Endothelial cell (in vitro differentiated cells): ENCODE results near the gene MBOAT2. TPM values are rescaled to one million over a fixed set of nuclear protein-coding genes. Genes with fewer than 3 reads are reported as not detected.

Experiments used
- DNase-seq: peaks from one replicate; pipeline ENCODE4 v3.0.0; 2021; ENCODE audit warnings: low spot score
- H3K27ac Mint-ChIP-seq: one replicate; pipeline ENCODE4 v1.8.0; 2021; ENCODE audit warnings: mixed read lengths, inconsistent platforms; ENCODE audit not compliant: unreplicated experiment
- H3K27me3 Mint-ChIP-seq: one replicate; pipeline ENCODE4 v1.8.0; 2021; ENCODE audit warnings: mild to moderate bottlenecking, moderate library complexity, mixed read lengths, inconsistent platforms; ENCODE audit not compliant: unreplicated experiment
- H3K36me3 Mint-ChIP-seq: one replicate; pipeline ENCODE4 v1.8.0; 2021; ENCODE audit warnings: mild to moderate bottlenecking, low read depth, mixed read lengths, inconsistent platforms; ENCODE audit not compliant: unreplicated experiment
- H3K4me1 Mint-ChIP-seq: one replicate; pipeline ENCODE4 v1.8.0; 2021; ENCODE audit warnings: mild to moderate bottlenecking, mixed read lengths, inconsistent platforms; ENCODE audit not compliant: unreplicated experiment
- H3K4me3 Mint-ChIP-seq: one replicate; pipeline ENCODE4 v1.8.0; 2021; ENCODE audit warnings: mild to moderate bottlenecking, mixed read lengths, inconsistent platforms; ENCODE audit not compliant: unreplicated experiment
- H3K9me3 Mint-ChIP-seq: one replicate; pipeline ENCODE4 v1.8.0; 2021; ENCODE audit warnings: mixed read lengths, inconsistent platforms; ENCODE audit not compliant: unreplicated experiment
- total RNA-seq: library from RNA; stranded (reverse); fragmentation: NEBNext Ultra II Directional; extraction: Animal tissue kit (Norgen Biotek cat#: 25700); gene quantifications from one replicate; pipeline ENCODE4 v1.2.1, GENCODE V29; 2021; ENCODE audit not compliant: unreplicated experiment
- TF ChIP-seq, protein P1 (sequence below): fragments of 200-600 bp; sonication (generic); IDR thresholded peaks from one replicate; pipeline ENCODE4 v1.5.0; 2021; ENCODE audit warnings: antibody characterized with exemption; ENCODE audit not compliant: unreplicated experiment

Gene MBOAT2
- total RNA-seq, 1 donor from 2014 or later: 71.6 TPM

DNA sequence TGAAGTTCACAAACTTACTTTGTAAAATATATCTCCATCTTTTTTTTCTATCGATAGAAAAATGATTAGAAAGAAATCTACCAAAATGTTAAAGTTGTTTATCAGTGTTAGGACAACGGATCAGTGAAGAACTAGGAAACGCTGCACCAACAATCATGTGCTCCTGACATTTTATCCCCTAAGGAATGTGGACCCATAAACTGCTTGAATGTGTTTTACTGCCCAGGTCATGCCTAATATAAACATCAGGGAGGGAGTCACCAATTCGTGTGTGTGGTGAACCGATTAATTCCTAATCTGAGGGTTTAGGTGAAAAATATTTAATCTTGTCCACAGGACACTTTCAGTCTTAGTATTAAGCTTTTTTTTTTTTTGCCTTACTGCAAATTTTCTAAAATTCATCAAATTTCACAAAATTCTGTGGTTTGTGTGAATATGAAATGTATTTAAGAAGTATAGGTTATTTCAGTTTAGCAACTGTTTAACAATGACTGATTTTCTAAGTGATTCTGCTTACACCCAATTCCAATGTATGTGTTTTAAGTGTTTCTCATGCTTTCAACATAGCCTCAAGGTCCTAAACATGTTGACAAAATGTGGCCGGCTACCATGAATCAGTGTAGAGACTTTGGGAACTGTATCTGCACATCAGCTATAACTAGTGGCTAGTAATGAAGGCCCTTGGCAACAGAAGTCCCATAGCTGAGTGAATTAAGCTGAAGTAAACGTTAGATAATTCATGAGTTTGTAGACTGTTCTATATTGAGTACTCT, 155.0 kb downstream of the MBOAT2 start:
- H3K27me3 Mint-ChIP-seq: peaks cover 3% of the 10 kb centered on the region
- H3K9me3 Mint-ChIP-seq: no peaks in the 10 kb centered on the region
- H3K27ac Mint-ChIP-seq: no peak overlapping the region
- no peak for DNase-seq
- no peaks in the 10 kb centered on the region for H3K36me3 Mint-ChIP-seq
- no peak overlapping the region for H3K4me3 Mint-ChIP-seq
- H3K4me1 Mint-ChIP-seq: peaks cover 4% of the 10 kb centered on the region
- TF ChIP-seq, protein P1, sequence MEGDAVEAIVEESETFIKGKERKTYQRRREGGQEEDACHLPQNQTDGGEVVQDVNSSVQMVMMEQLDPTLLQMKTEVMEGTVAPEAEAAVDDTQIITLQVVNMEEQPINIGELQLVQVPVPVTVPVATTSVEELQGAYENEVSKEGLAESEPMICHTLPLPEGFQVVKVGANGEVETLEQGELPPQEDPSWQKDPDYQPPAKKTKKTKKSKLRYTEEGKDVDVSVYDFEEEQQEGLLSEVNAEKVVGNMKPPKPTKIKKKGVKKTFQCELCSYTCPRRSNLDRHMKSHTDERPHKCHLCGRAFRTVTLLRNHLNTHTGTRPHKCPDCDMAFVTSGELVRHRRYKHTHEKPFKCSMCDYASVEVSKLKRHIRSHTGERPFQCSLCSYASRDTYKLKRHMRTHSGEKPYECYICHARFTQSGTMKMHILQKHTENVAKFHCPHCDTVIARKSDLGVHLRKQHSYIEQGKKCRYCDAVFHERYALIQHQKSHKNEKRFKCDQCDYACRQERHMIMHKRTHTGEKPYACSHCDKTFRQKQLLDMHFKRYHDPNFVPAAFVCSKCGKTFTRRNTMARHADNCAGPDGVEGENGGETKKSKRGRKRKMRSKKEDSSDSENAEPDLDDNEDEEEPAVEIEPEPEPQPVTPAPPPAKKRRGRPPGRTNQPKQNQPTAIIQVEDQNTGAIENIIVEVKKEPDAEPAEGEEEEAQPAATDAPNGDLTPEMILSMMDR: no peak

DNA sequence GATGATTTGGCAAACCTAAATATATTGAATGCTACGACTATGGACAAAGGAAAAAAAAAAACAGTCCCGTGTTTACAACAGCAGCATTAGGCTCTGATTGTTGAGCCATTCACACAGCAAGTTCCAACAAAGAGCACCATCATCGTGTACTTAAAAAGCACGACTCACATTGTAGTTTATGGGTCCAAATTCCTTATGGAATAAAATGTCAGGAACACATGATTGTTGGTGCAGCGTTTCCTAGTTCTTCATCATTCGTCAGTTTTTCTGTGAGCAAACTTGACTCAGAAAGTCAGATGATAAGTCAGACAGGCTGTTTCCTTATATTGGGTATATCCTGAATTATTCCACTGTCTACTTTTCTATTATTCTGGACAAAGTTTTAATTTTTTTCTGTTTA, 156.1 kb downstream of the MBOAT2 start:
- Mint-ChIP-seq H3K36me3 (no peaks in the 10 kb centered on the region), H3K27me3 (peaks cover 4% of the 10 kb centered on the region), H3K27ac (no peak overlapping the region), H3K4me1 (peaks cover 4% of the 10 kb centered on the region), H3K4me3 (no peak overlapping the region), H3K9me3 (no peaks in the 10 kb centered on the region)
- no peak for DNase-seq
- TF ChIP-seq, protein P1: no peak

DNA sequence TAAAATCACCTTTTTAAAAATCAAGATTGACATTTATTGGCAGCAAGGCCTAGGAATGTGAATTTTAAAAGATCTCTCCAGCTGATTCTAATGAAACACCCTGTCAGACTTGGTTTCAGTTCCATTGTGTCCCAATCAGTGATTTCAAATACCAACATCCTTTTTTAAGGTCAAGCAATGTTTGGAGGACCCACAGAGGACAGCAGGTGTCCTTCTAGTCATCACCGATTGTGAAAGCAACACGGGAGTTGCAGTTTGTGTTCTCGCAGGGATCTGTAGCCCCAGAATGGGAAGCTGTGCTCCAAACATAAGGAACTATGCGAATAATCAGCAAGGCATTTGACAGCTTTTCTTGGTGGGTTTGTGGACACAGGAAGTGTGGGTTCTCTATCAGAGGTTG, 161.6 kb downstream of the MBOAT2 start:
- TF ChIP-seq, protein P1: no peak

DNA sequence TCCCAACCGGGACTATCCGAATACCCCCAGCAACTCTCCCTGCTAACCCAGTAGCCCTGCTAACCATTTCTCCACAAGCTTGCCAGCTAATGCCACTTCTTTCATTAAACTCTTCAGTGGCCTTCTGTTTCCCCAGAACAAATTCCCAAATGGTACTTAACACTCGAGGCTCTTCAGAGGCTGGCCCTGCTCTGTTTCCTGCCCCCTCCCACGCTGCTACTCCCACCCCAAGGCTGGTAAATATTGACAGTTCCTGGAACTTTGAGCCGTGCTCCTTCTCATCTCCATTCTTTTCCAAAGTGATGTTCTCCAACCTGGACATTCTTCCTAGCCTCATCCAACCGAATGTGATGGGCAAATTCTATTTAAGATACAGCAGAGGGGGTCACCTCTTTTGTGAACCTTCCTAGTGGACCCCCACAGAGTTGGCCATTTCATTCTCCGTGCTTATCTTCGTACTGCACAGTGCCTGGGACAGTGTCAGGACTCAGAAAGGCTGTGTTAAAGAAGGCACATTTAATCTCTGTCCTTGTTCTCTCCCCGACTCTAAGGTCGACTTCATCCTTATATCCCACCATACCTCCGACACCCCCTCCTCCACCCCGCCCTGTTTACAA, 162.9 kb downstream of the MBOAT2 start:
- TF ChIP-seq, protein P1: no peak
- Mint-ChIP-seq H3K36me3 (peaks cover 4% of the 10 kb centered on the region), H3K4me1 (peaks cover 6% of the 10 kb centered on the region), H3K9me3 (no peaks in the 10 kb centered on the region), H3K27ac (no peak overlapping the region), H3K4me3 (no peak overlapping the region), H3K27me3 (peaks cover 8% of the 10 kb centered on the region)
- DNase-seq: no peak

More for the DNA sequence above, 161.6 kb downstream of the MBOAT2 start:
- Mint-ChIP-seq H3K9me3 (no peaks in the 10 kb centered on the region), H3K4me1 (peaks cover 4% of the 10 kb centered on the region), H3K27me3 (peaks cover 9% of the 10 kb centered on the region), H3K4me3 (no peak overlapping the region), H3K36me3 (peaks cover 4% of the 10 kb centered on the region), H3K27ac (no peak overlapping the region)
- no peak for DNase-seq
